HepG2 (cell line): ENCODE results near the gene MEX3C. TPM values are rescaled to one million over a fixed set of nuclear protein-coding genes. Genes with fewer than 3 reads are reported as not detected.

ENCODE experiments used
- AFF4 ChIP-seq: sonication (generic); formaldehyde crosslinking; IDR thresholded peaks from 2 replicates; pipeline ENCODE4 v1.4.0; 2020; ENCODE audit warnings: missing genetic modification reagents
- ATF1 ChIP-seq: IDR thresholded peaks from 2 replicates; pipeline ENCODE4 v1.6.1; 2016; ENCODE audit warnings: mild to moderate bottlenecking, control low read depth
- CREBL2 ChIP-seq: sonication (generic); formaldehyde crosslinking; IDR thresholded peaks from 2 replicates; pipeline ENCODE4 v1.8.1; 2023; ENCODE audit warnings: missing genetic modification reagents, mild to moderate bottlenecking, borderline replicate concordance
- FOXJ3 ChIP-seq: sonication (generic); formaldehyde crosslinking; IDR thresholded peaks from 2 replicates; pipeline ENCODE4 v1.4.0; 2020; ENCODE audit warnings: missing genetic modification reagents, mild to moderate bottlenecking, borderline replicate concordance
- HMGXB3 ChIP-seq: sonication (generic); formaldehyde crosslinking; IDR thresholded peaks from 2 replicates; pipeline ENCODE4 v1.4.0; 2020; ENCODE audit warnings: missing genetic modification reagents, borderline replicate concordance
- KLF9 ChIP-seq: IDR thresholded peaks from 2 replicates; pipeline ENCODE4 v1.6.1; 2016; ENCODE audit warnings: low read depth
- PATZ1 ChIP-seq: sonication (generic); formaldehyde crosslinking; IDR thresholded peaks from 2 replicates; pipeline ENCODE4 v1.4.0; 2020; ENCODE audit warnings: missing genetic modification reagents
- PHF5A ChIP-seq: IDR thresholded peaks from one replicate; pipeline ENCODE4 v1.6.1; 2018; ENCODE audit warnings: low read depth, missing genetic modification reagents; ENCODE audit not compliant: unreplicated experiment
- POGZ ChIP-seq: sonication (generic); formaldehyde crosslinking; IDR thresholded peaks from 2 replicates; pipeline ENCODE4 v1.4.0; 2020; ENCODE audit warnings: mild to moderate bottlenecking, missing genetic modification reagents
- PRMT3 ChIP-seq: sonication (generic); formaldehyde crosslinking; IDR thresholded peaks from 2 replicates; pipeline ENCODE4 v1.8.1; 2022; ENCODE audit warnings: low read depth, mild to moderate bottlenecking, moderate library complexity, missing genetic modification reagents, borderline replicate concordance
- RBFOX2 ChIP-seq: fragments of 200-400 bp; formaldehyde crosslinking; IDR thresholded peaks from 2 replicates; pipeline ENCODE4 v1.6.1; 2017; ENCODE audit warnings: low read depth, mild to moderate bottlenecking, low read length
- RXRB ChIP-seq: IDR thresholded peaks from 2 replicates; pipeline ENCODE4 v1.6.1; 2016; ENCODE audit warnings: borderline replicate concordance, missing genetic modification reagents, missing compliant biosample characterization
- SETDB1 ChIP-seq: sonication (generic); formaldehyde crosslinking; IDR thresholded peaks from 2 replicates; pipeline ENCODE4 v1.5.1; 2020; ENCODE audit warnings: missing genetic modification reagents, mild to moderate bottlenecking, borderline replicate concordance
- TEAD3 ChIP-seq: optimal IDR thresholded peaks from 2 replicates; pipeline ENCODE3; 2016; ENCODE audit warnings: borderline replicate concordance
- TSC22D2 ChIP-seq: sonication (generic); formaldehyde crosslinking; IDR thresholded peaks from 2 replicates; pipeline ENCODE4 v1.5.1; 2020; ENCODE audit warnings: missing genetic modification reagents, mild to moderate bottlenecking, borderline replicate concordance
- ZNF20 ChIP-seq: sonication (generic); formaldehyde crosslinking; IDR thresholded peaks from 2 replicates; pipeline ENCODE4 v1.4.0; 2020; ENCODE audit warnings: mild to moderate bottlenecking, moderate library complexity, missing genetic modification reagents
- ZNF260 ChIP-seq: sonication (generic); formaldehyde crosslinking; IDR thresholded peaks from 2 replicates; pipeline ENCODE4 v1.4.0; 2020; ENCODE audit warnings: missing genetic modification reagents, low read depth, mild to moderate bottlenecking, borderline replicate concordance
- ZNF788 ChIP-seq: sonication (generic); formaldehyde crosslinking; IDR thresholded peaks from 2 replicates; pipeline ENCODE4 v1.5.0; 2020; ENCODE audit warnings: mild to moderate bottlenecking, missing genetic modification reagents, borderline replicate concordance
- polyA plus RNA-seq, 8 experiments: library from polyadenylated mRNA; depleted of rRNA in 3 of 8; stranded (reverse) in 7 of 8; unstranded in 1 of 8; fragments of >200 nt; fragmentation: Illumina TruSeq in 4 of 8; extraction: Trizol in 4 of 8; gene quantifications; 2 replicates each; pipeline versions ENCODE4 v1.2.1 to v1.2.3, GENCODE V29; 2011 to 2016; ENCODE audit warnings: low read depth in 4 of 8, missing spikeins in 1 of 8, mixed read lengths in 1 of 8; ENCODE audit not compliant: insufficient read depth in 1 of 8
- total RNA-seq, 5 experiments: library from RNA; depleted of rRNA; stranded (reverse); fragments of >200 nt; fragmentation: Illumina TruSeq; extraction: Trizol; gene quantifications; 2 replicates each; pipeline ENCODE4 v1.2.3, GENCODE V29; 2016; ENCODE audit warnings: low read depth in 1 of 5

The MEX3C gene
- total and polyA plus RNA-seq, 2 of the 13 experiments (the other 11 are each of a cell fraction or from before 2014, with no cell fraction given): 34.8 to 36.4 TPM

- TF ChIP-seq HMGXB3 (no peak), PATZ1 (CRISPR knock-in tag) (peak; percentile 43; the same call in 1 of the 2 replicates), SETDB1 (CRISPR knock-in tag) (no peak), FOXJ3 (CRISPR knock-in tag) (peak; percentile 60; the same call in 1 of the 2 replicates), POGZ (peak; percentile 73), ZNF260 (CRISPR knock-in tag) (no peak), PRMT3 (no peak), KLF9 (peak; percentile 81; the same call in 1 of the 2 replicates), ATF1 (CRISPR knock-in tag) (peak; percentile 94), PHF5A (CRISPR knock-in tag) (no peak), RXRB (CRISPR knock-in tag) (no peak), TEAD3 (CRISPR knock-in tag) (peak; percentile 72), RBFOX2 (peak; percentile 64), TSC22D2 (CRISPR knock-in tag) (0 out of 2 replicates have a peak, but pooled peaks have one; percentile 66), ZNF20 (CRISPR knock-in tag) (no peak), AFF4 (peak; percentile 64; the same call in 1 of the 2 replicates), CREBL2 (no peak), ZNF788 (CRISPR knock-in tag) (peak; percentile 48; the same call in 1 of the 2 replicates)
These were observed at the start of gene MEX3C (continued) for GRCh38 chr18:51197661-51198424.
